Left lobe of liver (tissue), 2 donors: ENCODE data around the gene GRK2. TPM values are rescaled to one million over a fixed set of nuclear protein-coding genes. Genes with fewer than 3 reads are reported as not detected.

Source experiments
- ATAC-seq: fragments of 200-7000 bp; cut with Tn5 transposase; one replicate; pipeline ENCODE4 v1.9.1; 2020; ENCODE audit warnings: mild to moderate bottlenecking, moderate library complexity
- DNase-seq: peaks from one replicate; pipeline ENCODE4 v3.0.0-alpha.2; 2020; ENCODE audit warnings: low spot score
- total RNA-seq: library from RNA; stranded (reverse); gene quantifications from one replicate; pipeline ENCODE4 v1.2.1, GENCODE V29; 2021
- donor health status: DM: no; HTN: no; CAD: no; lungs with moderate emphysema.
- donor health status: DM: no; HTN: yes; CAD: no.

The GRK2 gene
- total RNA-seq, 1 donor from 2014 or later = 29.0 TPM

DNA sequence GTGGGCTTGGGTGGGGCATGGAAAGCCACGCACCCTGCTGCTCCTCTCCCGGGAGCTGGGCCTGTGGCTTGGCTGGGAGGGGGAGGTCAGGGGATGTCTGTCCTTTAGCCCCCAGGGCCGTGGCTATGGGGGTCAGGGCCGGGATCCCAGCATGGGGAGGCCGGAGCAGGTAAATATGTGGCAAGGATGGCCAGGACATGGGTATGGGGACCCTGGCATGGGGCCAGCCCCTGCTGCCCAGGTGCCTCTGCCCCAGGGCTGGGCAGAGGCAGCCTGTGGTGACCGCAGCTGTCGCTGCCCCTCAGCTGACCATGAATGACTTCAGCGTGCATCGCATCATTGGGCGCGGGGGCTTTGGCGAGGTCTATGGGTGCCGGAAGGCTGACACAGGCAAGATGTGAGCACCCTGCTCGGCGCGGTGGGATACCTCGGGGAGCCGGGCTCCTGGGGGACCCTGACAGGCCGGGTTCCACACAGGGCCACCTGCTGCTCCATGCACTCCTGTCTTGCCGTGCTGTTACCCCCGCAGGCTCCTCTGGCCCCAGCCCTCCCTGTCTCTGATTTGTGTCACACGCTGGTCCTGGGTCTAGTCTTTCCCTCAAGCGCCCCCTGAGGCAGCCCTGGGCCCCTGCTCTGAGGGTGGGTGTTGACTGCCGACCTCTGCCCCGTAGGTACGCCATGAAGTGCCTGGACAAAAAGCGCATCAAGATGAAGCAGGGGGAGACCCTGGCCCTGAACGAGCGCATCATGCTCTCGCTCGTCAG, 14.7 kb downstream of the GRK2 start:
- DNase-seq = no peak
- no peak for ATAC-seq

- ATAC-seq (no peak), DNase-seq (no peak)
Measured at GRCh38 chr11:67281552-67282150, 15.4 kb downstream of the GRK2 start.

GRCh38 chr11:67282155-67282875, 16.0 kb downstream of the GRK2 start:
- no peak for ATAC-seq
- no peak for DNase-seq

GRCh38 chr11:67282876-67283371, 16.7 kb downstream of the GRK2 start:
- ATAC-seq = no peak

DNA sequence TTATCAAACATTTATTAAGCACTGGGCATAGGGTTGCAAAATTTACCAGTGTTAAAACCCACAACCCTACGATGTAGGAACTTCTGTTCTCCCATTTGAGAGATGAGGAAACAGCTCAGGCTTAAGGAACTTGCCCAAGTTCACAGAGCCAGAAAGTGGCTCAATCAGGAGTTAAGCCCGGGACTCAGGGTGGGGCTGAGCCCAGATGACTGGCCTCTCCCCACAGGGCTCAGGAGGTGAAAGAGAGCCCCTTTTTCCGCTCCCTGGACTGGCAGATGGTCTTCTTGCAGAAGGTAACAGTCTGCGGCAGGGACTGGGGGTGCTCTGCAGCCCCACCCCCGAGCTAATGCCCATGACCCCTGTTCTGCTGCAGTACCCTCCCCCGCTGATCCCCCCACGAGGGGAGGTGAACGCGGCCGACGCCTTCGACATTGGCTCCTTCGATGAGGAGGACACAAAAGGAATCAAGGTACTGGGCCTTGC, 17.2 kb downstream of the GRK2 start:
- no peak for ATAC-seq
- DNase-seq = no peak

More at GRCh38 chr11:67282876-67283371, 16.7 kb downstream of the GRK2 start:
- DNase-seq = no peak

- DNase-seq = no peak
- ATAC-seq = no peak
Measured at GRCh38 chr11:67284811-67285540, 18.7 kb downstream of the GRK2 start.

DNA sequence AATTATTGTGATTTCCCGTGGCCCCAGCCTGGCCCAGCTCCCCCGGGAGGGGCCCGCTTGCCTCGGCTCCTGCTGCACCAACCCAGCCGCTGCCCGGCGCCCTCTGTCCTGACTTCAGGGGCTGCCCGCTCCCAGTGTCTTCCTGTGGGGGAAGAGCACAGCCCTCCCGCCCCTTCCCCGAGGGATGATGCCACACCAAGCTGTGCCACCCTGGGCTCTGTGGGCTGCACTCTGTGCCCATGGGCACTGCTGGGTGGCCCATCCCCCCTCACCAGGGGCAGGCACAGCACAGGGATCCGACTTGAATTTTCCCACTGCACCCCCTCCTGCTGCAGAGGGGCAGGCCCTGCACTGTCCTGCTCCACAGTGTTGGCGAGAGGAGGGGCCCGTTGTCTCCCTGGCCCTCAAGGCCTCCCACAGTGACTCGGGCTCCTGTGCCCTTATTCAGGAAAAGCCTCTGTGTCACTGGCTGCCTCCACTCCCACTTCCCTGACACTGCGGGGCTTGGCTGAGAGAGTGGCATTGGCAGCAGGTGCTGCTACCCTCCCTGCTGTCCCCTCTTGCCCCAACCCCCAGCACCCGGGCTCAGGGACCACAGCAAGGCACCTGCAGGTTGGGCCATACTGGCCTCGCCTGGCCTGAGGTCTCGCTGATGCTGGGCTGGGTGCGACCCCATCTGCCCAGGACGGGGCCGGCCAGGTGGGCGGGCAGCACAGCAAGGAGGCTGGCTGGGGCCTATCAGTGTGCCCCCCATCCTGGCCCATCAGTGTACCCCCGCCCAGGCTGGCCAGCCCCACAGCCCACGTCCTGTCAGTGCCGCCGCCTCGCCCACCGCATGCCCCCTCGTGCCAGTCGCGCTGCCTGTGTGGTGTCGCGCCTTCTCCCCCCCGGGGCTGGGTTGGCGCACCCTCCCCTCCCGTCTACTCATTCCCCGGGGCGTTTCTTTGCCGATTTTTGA, 19.5 kb downstream of the GRK2 start:
- ATAC-seq (no peak), DNase-seq (no peak)

GRCh38 chr11:67286621-67287333, 20.5 kb downstream of the GRK2 start:
- ATAC-seq (no peak), DNase-seq (no peak)

GRCh38 chr11:67287355-67288197, 21.3 kb downstream of the GRK2 start:
- no peak for ATAC-seq
- no peak for DNase-seq

- no peak for DNase-seq
- no peak for ATAC-seq
Measured at GRCh38 chr11:67288198-67288451, 21.9 kb downstream of the GRK2 start.

GRCh38 chr11:67288452-67289225, 22.4 kb downstream of the GRK2 start:
- ATAC-seq (peak; percentile 83), DNase-seq (peak; percentile 88)

DNA sequence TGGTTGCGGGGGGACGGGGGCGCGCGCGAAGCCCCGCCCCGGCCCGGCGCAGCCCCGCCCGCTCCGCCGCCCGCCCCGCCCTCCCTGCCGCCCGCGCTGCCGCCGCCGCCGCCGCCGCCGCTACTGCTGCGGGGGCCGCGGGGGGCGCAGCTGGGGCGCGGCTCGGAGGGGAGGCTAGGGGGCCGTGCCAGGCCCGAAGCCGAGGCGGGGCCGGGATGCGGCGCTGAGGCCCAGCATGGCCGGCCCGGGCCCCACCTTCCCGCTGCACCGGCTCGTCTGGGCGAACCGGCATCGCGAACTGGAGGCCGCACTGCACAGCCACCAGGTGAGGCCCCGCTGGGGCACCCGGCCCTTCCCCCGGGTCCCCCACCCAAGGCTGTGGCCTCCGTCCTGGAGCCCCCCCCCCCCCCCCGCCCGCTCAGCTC, 23.0 kb downstream of the GRK2 start, which contains the start of gene ANKRD13D:
Gene ANKRD13D, plus strand, starts transcription at position 78 of the 425 bp plus-strand sequence. Its CDS starts 158 bp downstream, at position 236.
- ATAC-seq (no peak), DNase-seq (no peak)

- ATAC-seq (peak; percentile 1), DNase-seq (no peak)
Measured at GRCh38 chr11:67289651-67290479, 23.6 kb downstream of the GRK2 start.

- ATAC-seq = no peak
- no peak for DNase-seq
Measured at GRCh38 chr11:67290801-67291200, 24.5 kb downstream of the GRK2 start.

GRCh38 chr11:67291481-67292381, 25.5 kb downstream of the GRK2 start:
- DNase-seq = no peak
- no peak for ATAC-seq

- ATAC-seq (no peak), DNase-seq (no peak)
Measured at GRCh38 chr11:67292671-67293070, 26.4 kb downstream of the GRK2 start.
